Measurements from ENCODE around the gene HS6ST1.

GRCh38 chr2:128315829-128316776, 2.6 kb downstream of the HS6ST1 start:
- no peak for TF ChIP-seq CTCF (IDR thresholded peaks at IDR 0.05)
- TF ChIP-seq POLR2A (IDR thresholded peaks at IDR 0.05): no peak
- TF ChIP-seq POLR2AphosphoS5 (IDR thresholded peaks at IDR 0.05): peak in 1 of 4 donors; percentile 28
